Astrocyte (in vitro differentiated cells and primary cell): Measurements from ENCODE around the gene PHYKPL. TPM values are rescaled to one million over a fixed set of nuclear protein-coding genes. Genes with fewer than 3 reads are reported as not detected.
A peak's percentile ranks its signal among the peaks of the same experiment; 100 is the strongest.

Source experiments
- DNase-seq: peaks from one replicate; pipeline ENCODE4 v3.0.0-alpha.2; 2010; ENCODE audit warnings: low read depth
- FAIRE-seq: peaks from 2 replicates; lab custom pipeline; 2011; peaks lifted over from hg19 to GRCh38; lab: Jason Lieb, UNC
- H2AFZ ChIP-seq: 2 replicates; pipeline ENCODE4 v1.6.0; 2012; ENCODE audit warnings: low read depth, low read length, inconsistent platforms
- H3K27ac ChIP-seq: 2 replicates; pipeline ENCODE4 v1.5.1; 2011; ENCODE audit warnings: low read depth, low read length, inconsistent platforms
- H3K27me3 ChIP-seq: 2 replicates; pipeline ENCODE4 v1.6.0; 2011; ENCODE audit warnings: low read length, inconsistent platforms; ENCODE audit not compliant: insufficient read depth
- H3K36me3 ChIP-seq: 2 replicates; pipeline ENCODE4 v1.5.1; 2011; ENCODE audit warnings: low read length, inconsistent platforms; ENCODE audit not compliant: insufficient read depth
- H3K4me1 ChIP-seq: 2 replicates; pipeline ENCODE4 v1.5.1; 2011; ENCODE audit warnings: low read length, inconsistent platforms; ENCODE audit not compliant: insufficient read depth
- H3K4me2 ChIP-seq: 2 replicates; pipeline ENCODE4 v1.6.0; 2012; ENCODE audit warnings: low read length, inconsistent platforms
- H3K4me3 ChIP-seq: 2 replicates; pipeline ENCODE4 v1.5.1; 2011; ENCODE audit warnings: low read depth, mild to moderate bottlenecking, low read length, inconsistent platforms; ENCODE audit not compliant: insufficient read depth
- H3K79me2 ChIP-seq: 2 replicates; pipeline ENCODE4 v1.6.0; 2012; ENCODE audit warnings: mild to moderate bottlenecking, low read length, inconsistent platforms; ENCODE audit not compliant: insufficient read depth
- H3K9ac ChIP-seq: 2 replicates; pipeline ENCODE4 v1.6.0; 2012; ENCODE audit warnings: mild to moderate bottlenecking, low read length, inconsistent platforms
- H3K9me3 ChIP-seq: 2 replicates; pipeline ENCODE4 v1.5.1; 2012; ENCODE audit warnings: low read depth, mild to moderate bottlenecking, low read length, inconsistent platforms; ENCODE audit not compliant: insufficient read depth
- H4K20me1 ChIP-seq: 2 replicates; pipeline ENCODE4 v1.6.0; 2012; ENCODE audit warnings: low read length, inconsistent platforms; ENCODE audit not compliant: insufficient read depth
- H3K27ac Mint-ChIP-seq: one replicate; pipeline ENCODE4 v1.8.0; 2021; ENCODE audit warnings: mild to moderate bottlenecking, mixed read lengths; ENCODE audit not compliant: unreplicated experiment
- H3K27me3 Mint-ChIP-seq: one replicate; pipeline ENCODE4 v1.8.0; 2021; ENCODE audit warnings: low read depth, mixed read lengths; ENCODE audit not compliant: unreplicated experiment
- H3K36me3 Mint-ChIP-seq: one replicate; pipeline ENCODE4 v1.8.0; 2021; ENCODE audit warnings: low read depth, mixed read lengths; ENCODE audit not compliant: unreplicated experiment
- H3K4me1 Mint-ChIP-seq: one replicate; pipeline ENCODE4 v1.8.0; 2021; ENCODE audit warnings: low read depth, mixed read lengths; ENCODE audit not compliant: unreplicated experiment
- H3K4me3 Mint-ChIP-seq: one replicate; pipeline ENCODE4 v1.8.0; 2021; ENCODE audit warnings: mild to moderate bottlenecking, moderate library complexity, mixed read lengths; ENCODE audit not compliant: unreplicated experiment
- H3K9me3 Mint-ChIP-seq: one replicate; pipeline ENCODE4 v1.8.0; 2021; ENCODE audit warnings: mild to moderate bottlenecking, mixed read lengths; ENCODE audit not compliant: unreplicated experiment
- CTCF ChIP-seq: IDR thresholded peaks from 2 replicates; pipeline ENCODE4 v1.5.1; 2011; ENCODE audit warnings: low read depth, mild to moderate bottlenecking, inconsistent platforms, low read length, moderate library complexity; ENCODE audit not compliant: insufficient read depth
- EZH2 ChIP-seq: IDR thresholded peaks from 2 replicates; pipeline ENCODE4 v1.6.1; 2012; ENCODE audit warnings: mild to moderate bottlenecking, low read length, inconsistent platforms; ENCODE audit not compliant: insufficient read depth
- total RNA-seq: library from RNA; stranded (reverse); gene quantifications from 2 replicates; pipeline ENCODE4 v1.2.1, GENCODE V29; 2021

PHYKPL gene
- total RNA-seq, 1 donor from 2014 or later, result 26.5 TPM

GRCh38 chr5:178236126-178236525, 3.5 kb upstream of the PHYKPL start:
- H3K36me3 Mint-ChIP-seq, result peaks cover 2% of the 10 kb centered on the region
- TF ChIP-seq CTCF (no peak), EZH2 (no peak)
- H3K36me3 ChIP-seq, result no peaks in the 10 kb centered on the region
- H3K27ac Mint-ChIP-seq, result no peak overlapping the region
- H3K27me3 Mint-ChIP-seq, result peaks cover 2% of the 10 kb centered on the region
- no peak overlapping the region for H2AFZ ChIP-seq
- no peaks in the 10 kb centered on the region for H3K9me3 ChIP-seq
- H3K4me3 ChIP-seq, result no peak overlapping the region
- peaks cover 10% of the 10 kb centered on the region for H3K79me2 ChIP-seq
- H3K4me1 ChIP-seq, result peaks cover 14% of the 10 kb centered on the region
- peaks cover 6% of the 10 kb centered on the region for H3K4me1 Mint-ChIP-seq
- no peak overlapping the region for H3K4me2 ChIP-seq
- no peak overlapping the region for H3K27ac ChIP-seq
- DNase-seq (no peak), FAIRE-seq (no peak)
- H3K4me3 Mint-ChIP-seq, result no peak overlapping the region
- no peaks in the 10 kb centered on the region for H3K27me3 ChIP-seq
- H3K9ac ChIP-seq, result no peak overlapping the region
- peaks cover 2% of the 10 kb centered on the region for H4K20me1 ChIP-seq
- no peaks in the 10 kb centered on the region for H3K9me3 Mint-ChIP-seq

- DNase-seq (no peak), FAIRE-seq (no peak)
- H3K36me3 Mint-ChIP-seq, result peaks cover 2% of the 10 kb centered on the region
- peaks cover 20% of the 10 kb centered on the region for H3K4me1 ChIP-seq
- no peaks in the 10 kb centered on the region for H3K9me3 ChIP-seq
- H3K79me2 ChIP-seq, result peaks cover 15% of the 10 kb centered on the region
- H3K9ac ChIP-seq, result no peak overlapping the region
- no peaks in the 10 kb centered on the region for H3K9me3 Mint-ChIP-seq
- H3K4me3 ChIP-seq, result no peak overlapping the region
- no peak overlapping the region for H3K4me3 Mint-ChIP-seq
- no peak overlapping the region for H3K27ac Mint-ChIP-seq
- no peaks in the 10 kb centered on the region for H3K27me3 ChIP-seq
- peaks cover 7% of the 10 kb centered on the region for H4K20me1 ChIP-seq
- no peaks in the 10 kb centered on the region for H3K36me3 ChIP-seq
- H2AFZ ChIP-seq, result no peak overlapping the region
- H3K4me1 Mint-ChIP-seq, result peaks cover 10% of the 10 kb centered on the region
- H3K27me3 Mint-ChIP-seq, result peaks cover 2% of the 10 kb centered on the region
- no peak for TF ChIP-seq EZH2
- TF ChIP-seq CTCF, result no peak
- no peak overlapping the region for H3K4me2 ChIP-seq
- H3K27ac ChIP-seq, result no peak overlapping the region
Observed at GRCh38 chr5:178235588-178235974, 3.0 kb upstream of the PHYKPL start.

GRCh38 chr5:178234750-178235587, 2.4 kb upstream of the PHYKPL start:
- no peak overlapping the region for H3K4me2 ChIP-seq
- peaks cover 6% of the 10 kb centered on the region for H3K36me3 Mint-ChIP-seq
- TF ChIP-seq EZH2 (no peak), CTCF (peak; percentile 66)
- DNase-seq (peak; percentile 20), FAIRE-seq (no peak)
- H3K9me3 Mint-ChIP-seq, result no peaks in the 10 kb centered on the region
- H3K79me2 ChIP-seq, result peaks cover 22% of the 10 kb centered on the region
- H3K4me1 ChIP-seq, result peaks cover 22% of the 10 kb centered on the region
- H3K9ac ChIP-seq, result no peak overlapping the region
- no peaks in the 10 kb centered on the region for H3K36me3 ChIP-seq
- no peaks in the 10 kb centered on the region for H3K27me3 ChIP-seq
- no peak overlapping the region for H2AFZ ChIP-seq
- H3K4me1 Mint-ChIP-seq, result peaks cover 10% of the 10 kb centered on the region
- H3K9me3 ChIP-seq, result no peaks in the 10 kb centered on the region
- H3K27ac ChIP-seq, result no peak overlapping the region
- H3K4me3 Mint-ChIP-seq, result no peak overlapping the region
- no peak overlapping the region for H3K4me3 ChIP-seq
- H3K27me3 Mint-ChIP-seq, result peaks cover 2% of the 10 kb centered on the region
- H3K27ac Mint-ChIP-seq, result no peak overlapping the region
- peaks cover 13% of the 10 kb centered on the region for H4K20me1 ChIP-seq
